ENCODE results near the gene DAB1.

DNA sequence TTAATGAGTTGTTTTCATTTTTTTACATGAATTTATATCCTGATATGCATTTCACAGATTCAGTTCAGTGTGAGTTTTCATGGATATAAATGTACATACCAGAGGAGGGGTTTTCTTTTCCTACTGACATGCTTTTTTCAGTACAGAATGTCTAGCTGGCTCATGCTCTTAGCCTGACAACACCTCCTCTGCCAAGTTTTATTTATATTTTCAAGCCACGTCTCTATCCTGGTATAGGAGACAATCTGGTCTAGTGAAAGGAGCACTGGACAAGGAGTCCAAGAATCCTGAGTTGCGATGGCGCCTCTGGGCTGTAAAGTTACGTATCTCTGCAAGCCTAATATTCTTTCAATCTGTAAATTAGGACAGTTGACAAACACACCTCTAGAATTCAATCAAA is 4.9 kb downstream of the DAB1 start:
- TF ChIP-seq, protein P1, sequence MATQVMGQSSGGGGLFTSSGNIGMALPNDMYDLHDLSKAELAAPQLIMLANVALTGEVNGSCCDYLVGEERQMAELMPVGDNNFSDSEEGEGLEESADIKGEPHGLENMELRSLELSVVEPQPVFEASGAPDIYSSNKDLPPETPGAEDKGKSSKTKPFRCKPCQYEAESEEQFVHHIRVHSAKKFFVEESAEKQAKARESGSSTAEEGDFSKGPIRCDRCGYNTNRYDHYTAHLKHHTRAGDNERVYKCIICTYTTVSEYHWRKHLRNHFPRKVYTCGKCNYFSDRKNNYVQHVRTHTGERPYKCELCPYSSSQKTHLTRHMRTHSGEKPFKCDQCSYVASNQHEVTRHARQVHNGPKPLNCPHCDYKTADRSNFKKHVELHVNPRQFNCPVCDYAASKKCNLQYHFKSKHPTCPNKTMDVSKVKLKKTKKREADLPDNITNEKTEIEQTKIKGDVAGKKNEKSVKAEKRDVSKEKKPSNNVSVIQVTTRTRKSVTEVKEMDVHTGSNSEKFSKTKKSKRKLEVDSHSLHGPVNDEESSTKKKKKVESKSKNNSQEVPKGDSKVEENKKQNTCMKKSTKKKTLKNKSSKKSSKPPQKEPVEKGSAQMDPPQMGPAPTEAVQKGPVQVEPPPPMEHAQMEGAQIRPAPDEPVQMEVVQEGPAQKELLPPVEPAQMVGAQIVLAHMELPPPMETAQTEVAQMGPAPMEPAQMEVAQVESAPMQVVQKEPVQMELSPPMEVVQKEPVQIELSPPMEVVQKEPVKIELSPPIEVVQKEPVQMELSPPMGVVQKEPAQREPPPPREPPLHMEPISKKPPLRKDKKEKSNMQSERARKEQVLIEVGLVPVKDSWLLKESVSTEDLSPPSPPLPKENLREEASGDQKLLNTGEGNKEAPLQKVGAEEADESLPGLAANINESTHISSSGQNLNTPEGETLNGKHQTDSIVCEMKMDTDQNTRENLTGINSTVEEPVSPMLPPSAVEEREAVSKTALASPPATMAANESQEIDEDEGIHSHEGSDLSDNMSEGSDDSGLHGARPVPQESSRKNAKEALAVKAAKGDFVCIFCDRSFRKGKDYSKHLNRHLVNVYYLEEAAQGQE (IDR thresholded peaks at IDR 0.05; ENCODE audit: low read depth, low read length) = no peak
- TF ChIP-seq EGR1 (IDR thresholded peaks at IDR 0.05; ENCODE audit: borderline replicate concordance in 1 of 2, low read depth in 2 of 2, low read length in 2 of 2) = no peak
